GM23248 (cell line): ENCODE results near the gene PHC2.

Experiments
- EZH2 ChIP-seq: fragments of 200-600 bp; sonication (generic); IDR thresholded peaks from 2 replicates; pipeline ENCODE4 v1.6.1; 2018; ENCODE audit warnings: antibody characterized with exemption, mild to moderate bottlenecking; ENCODE audit not compliant: insufficient read depth, poor library complexity, severe bottlenecking
- EZH2phosphoT487 ChIP-seq: fragments of 200-600 bp; sonication (generic); IDR thresholded peaks from 2 replicates; pipeline ENCODE4 v1.6.1; 2018; ENCODE audit warnings: antibody characterized with exemption, moderate library complexity, mild to moderate bottlenecking, low read depth; ENCODE audit not compliant: insufficient read depth

DNA sequence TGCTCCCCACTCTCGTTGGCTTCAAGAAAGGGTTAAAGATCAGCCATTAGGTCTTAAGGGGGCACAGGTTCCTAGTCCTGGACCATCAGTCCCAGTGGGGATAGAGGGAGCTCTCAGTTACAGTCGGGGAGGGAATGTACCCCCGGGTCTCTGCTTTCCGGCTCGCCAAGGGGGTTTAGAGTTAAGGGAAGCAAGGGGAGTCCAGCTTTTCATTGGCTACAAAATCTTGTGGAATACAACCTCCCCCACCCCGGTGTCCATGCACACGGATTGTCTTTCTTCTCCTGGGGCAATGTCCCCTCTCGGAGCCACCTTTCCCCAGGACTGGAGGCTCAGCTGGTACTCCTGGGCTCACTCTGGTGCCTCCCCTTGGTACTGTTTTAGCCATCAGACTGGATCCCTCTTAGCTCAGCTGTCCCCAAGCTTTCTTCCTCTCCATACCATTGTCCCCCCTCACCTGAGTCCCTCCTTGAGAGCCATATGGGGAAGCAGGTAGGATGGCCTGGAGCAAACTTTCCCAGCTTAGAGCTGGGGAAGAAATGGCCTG is 110.2 kb downstream of the PHC2 start, which contains the start of gene A3GALT2:
- no peak for TF ChIP-seq EZH2
- TF ChIP-seq EZH2phosphoT487 = no peak
